ENCODE measurements around the gene ARHGEF12.

Gene ARHGEF12

GRCh38 chr11:120357620-120358019, 21.4 kb downstream of the ARHGEF12 start:
- Histone ChIP-seq H3K4me1 (peaks cover 0 to 6% (median 0%) of the 10 kb centered on the region in 10 experiments; a peak in 1 of 20 replicates), H3K4me3 (no peak overlapping the region), H3K4me2 (no peak overlapping the region), H3K9me3 (replicated peaks in 1 of 11) (peaks cover 0 to 9% (median 0%) of the 10 kb centered on the region in 11 experiments; a peak in 7 of 22 replicates), H3K36me3 (peaks cover 0 to 20% (median 0%) of the 10 kb centered on the region in 11 experiments; a peak in 3 of 22 replicates), H3K9ac (no peak overlapping the region), H3K27ac (no peak overlapping the region), H3K27me3 (peaks cover 0 to 99% (median 7%) of the 10 kb centered on the region in 11 experiments; a peak in 10 of 22 replicates), H4K20me1 (peaks cover 69 to 100% (median 97%) of the 10 kb centered on the region in 11 experiments)
- no peak for TF ChIP-seq Cebpa-rat (IDR thresholded peaks at IDR 0.05)

GRCh38 chr11:120358729-120359128, 22.5 kb downstream of the ARHGEF12 start:
- Histone ChIP-seq H3K36me3 (peaks cover 0 to 10% (median 0%) of the 10 kb centered on the region in 11 experiments; a peak in 1 of 22 replicates), H3K27me3 (peaks cover 0 to 91% (median 5%) of the 10 kb centered on the region in 11 experiments; a peak in 10 of 22 replicates), H3K9ac (no peak overlapping the region), H4K20me1 (peaks cover 63 to 100% (median 93%) of the 10 kb centered on the region in 11 experiments), H3K4me2 (no peak overlapping the region), H3K9me3 (replicated peaks in 1 of 11) (peaks cover 0 to 7% (median 0%) of the 10 kb centered on the region in 11 experiments; a peak in 7 of 22 replicates), H3K4me1 (peaks cover 0 to 7% (median 0%) of the 10 kb centered on the region in 10 experiments; a peak in 1 of 20 replicates), H3K27ac (no peak overlapping the region), H3K4me3 (no peak overlapping the region)
- TF ChIP-seq Cebpa-rat (IDR thresholded peaks at IDR 0.05), result no peak

GRCh38 chr11:120363436-120363835, 27.2 kb downstream of the ARHGEF12 start:
- H3K36me3 ChIP-seq, result 0 out of 22 replicates have a peak, but pooled peaks cover 0 to 7% (median 0%) of the 10 kb centered on the region in 11 experiments
- H3K27me3 ChIP-seq, result peaks cover 0 to 60% (median 0%) of the 10 kb centered on the region in 11 experiments; a peak in 4 of 22 replicates
- H3K9me3 ChIP-seq (replicated peaks in 1 of 11), result peaks cover 0 to 7% (median 0%) of the 10 kb centered on the region in 11 experiments; a peak in 7 of 22 replicates
- H3K4me1 ChIP-seq, result peaks cover 0 to 7% (median 0%) of the 10 kb centered on the region in 10 experiments; a peak in 1 of 20 replicates
- peaks cover 48 to 100% (median 90%) of the 10 kb centered on the region in 11 experiments; a peak in 21 of 22 replicates for H4K20me1 ChIP-seq
- no peak for TF ChIP-seq Cebpa-rat (IDR thresholded peaks at IDR 0.05)
- no peak overlapping the region for H3K4me3 ChIP-seq
- no peak overlapping the region for H3K27ac ChIP-seq
- no peak overlapping the region for H3K9ac ChIP-seq
- H3K4me2 ChIP-seq, result no peak overlapping the region

- H3K9ac ChIP-seq, result no peak overlapping the region
- 0 out of 22 replicates have a peak, but pooled peaks cover 0 to under 1% (median 0%) of the 10 kb centered on the region in 11 experiments for H3K36me3 ChIP-seq
- H3K4me1 ChIP-seq, result peaks cover 0 to 7% (median 0%) of the 10 kb centered on the region in 10 experiments; a peak in 1 of 20 replicates
- no peak for TF ChIP-seq Cebpa-rat (IDR thresholded peaks at IDR 0.05)
- H3K27ac ChIP-seq, result no peak overlapping the region
- H4K20me1 ChIP-seq, result peaks cover 37 to 100% (median 89%) of the 10 kb centered on the region in 11 experiments; a peak in 21 of 22 replicates
- H3K4me2 ChIP-seq, result no peak overlapping the region
- peaks cover 0 to 43% (median 0%) of the 10 kb centered on the region in 11 experiments; a peak in 4 of 22 replicates for H3K27me3 ChIP-seq
- H3K9me3 ChIP-seq (replicated peaks in 1 of 11), result peaks cover 0 to 7% (median 0%) of the 10 kb centered on the region in 11 experiments; a peak in 6 of 22 replicates
- no peak overlapping the region for H3K4me3 ChIP-seq
These were observed 29.3 kb downstream of the ARHGEF12 start for GRCh38 chr11:120365512-120365911.

GRCh38 chr11:120372296-120372695, 36.1 kb downstream of the ARHGEF12 start:
- TF ChIP-seq Cebpa-rat (IDR thresholded peaks at IDR 0.05), result no peak
- no peak overlapping the region for H3K4me2 ChIP-seq

GRCh38 chr11:120375076-120375475, 38.9 kb downstream of the ARHGEF12 start:
- H3K4me1 ChIP-seq, result peaks cover 10 to 22% (median 20%) of the 10 kb centered on the region in 10 experiments
- H3K4me2 ChIP-seq, result no peak overlapping the region
- H3K9ac ChIP-seq, result no peak overlapping the region
- peaks cover 10 to 23% (median 19%) of the 10 kb centered on the region in 11 experiments for H3K9me3 ChIP-seq (replicated peaks in 1 of 11)
- TF ChIP-seq Cebpa-rat (IDR thresholded peaks at IDR 0.05), result no peak
- H3K27me3 ChIP-seq, result peaks cover 0 to 39% (median 0%) of the 10 kb centered on the region in 11 experiments; a peak in 4 of 22 replicates
- H3K4me3 ChIP-seq, result no peak overlapping the region
- H3K27ac ChIP-seq, result no peak overlapping the region
- H4K20me1 ChIP-seq, result peaks cover 10 to 99% (median 51%) of the 10 kb centered on the region in 11 experiments; a peak in 20 of 22 replicates
- H3K36me3 ChIP-seq, result peaks cover 0 to 14% (median 4%) of the 10 kb centered on the region in 11 experiments; a peak in 7 of 22 replicates

More at GRCh38 chr11:120372296-120372695, 36.1 kb downstream of the ARHGEF12 start:
- H3K27me3 ChIP-seq, result peaks cover 0 to 44% (median 0%) of the 10 kb centered on the region in 11 experiments; a peak in 4 of 22 replicates
- peaks cover 0 to 2% (median 1%) of the 10 kb centered on the region in 11 experiments; a peak in 6 of 22 replicates for H3K36me3 ChIP-seq
- peaks cover 18 to 99% (median 77%) of the 10 kb centered on the region in 11 experiments; a peak in 21 of 22 replicates for H4K20me1 ChIP-seq
- H3K4me1 ChIP-seq, result peaks cover 6 to 22% (median 15%) of the 10 kb centered on the region in 10 experiments; a peak in 19 of 20 replicates
- no peak overlapping the region for H3K4me3 ChIP-seq
- H3K27ac ChIP-seq, result no peak overlapping the region
- H3K9ac ChIP-seq, result no peak overlapping the region
- H3K9me3 ChIP-seq (replicated peaks in 1 of 11), result peaks cover 0 to 7% (median 3%) of the 10 kb centered on the region in 11 experiments; a peak in 18 of 22 replicates

GRCh38 chr11:120376547-120377182, 40.5 kb downstream of the ARHGEF12 start:
- Histone ChIP-seq H3K4me3 (no peak overlapping the region), H3K27ac (no peak overlapping the region), H4K20me1 (peaks cover 3 to 99% (median 48%) of the 10 kb centered on the region in 11 experiments; a peak in 21 of 22 replicates), H3K9ac (no peak overlapping the region), H3K36me3 (peaks cover 0 to 14% (median 4%) of the 10 kb centered on the region in 11 experiments; a peak in 7 of 22 replicates), H3K9me3 (replicated peaks in 1 of 11) (peaks cover 10 to 26% (median 19%) of the 10 kb centered on the region in 11 experiments), H3K4me1 (peaks cover 10 to 26% (median 18%) of the 10 kb centered on the region in 10 experiments), H3K4me2 (no peak overlapping the region), H3K27me3 (peaks cover 0 to 32% (median 0%) of the 10 kb centered on the region in 11 experiments; a peak in 4 of 22 replicates)
- TF ChIP-seq Cebpa-rat (IDR thresholded peaks at IDR 0.05), result no peak

GRCh38 chr11:120378474-120378873, 42.3 kb downstream of the ARHGEF12 start:
- Histone ChIP-seq H3K9ac (no peak overlapping the region), H3K27me3 (peaks cover 0 to 15% (median 0%) of the 10 kb centered on the region in 11 experiments; a peak in 4 of 22 replicates), H3K9me3 (replicated peaks in 1 of 11) (peaks cover 19 to 40% (median 31%) of the 10 kb centered on the region in 11 experiments), H3K4me2 (no peak overlapping the region), H4K20me1 (peaks cover 0 to 87% (median 30%) of the 10 kb centered on the region in 11 experiments; a peak in 17 of 22 replicates), H3K4me1 (peaks cover 9 to 20% (median 14%) of the 10 kb centered on the region in 10 experiments), H3K27ac (no peak overlapping the region), H3K36me3 (peaks cover 0 to 14% (median 4%) of the 10 kb centered on the region in 11 experiments; a peak in 7 of 22 replicates), H3K4me3 (no peak overlapping the region)
- no peak for TF ChIP-seq Cebpa-rat (IDR thresholded peaks at IDR 0.05)
